ENCODE measurements around the gene RRAD.

RRAD gene

DNA sequence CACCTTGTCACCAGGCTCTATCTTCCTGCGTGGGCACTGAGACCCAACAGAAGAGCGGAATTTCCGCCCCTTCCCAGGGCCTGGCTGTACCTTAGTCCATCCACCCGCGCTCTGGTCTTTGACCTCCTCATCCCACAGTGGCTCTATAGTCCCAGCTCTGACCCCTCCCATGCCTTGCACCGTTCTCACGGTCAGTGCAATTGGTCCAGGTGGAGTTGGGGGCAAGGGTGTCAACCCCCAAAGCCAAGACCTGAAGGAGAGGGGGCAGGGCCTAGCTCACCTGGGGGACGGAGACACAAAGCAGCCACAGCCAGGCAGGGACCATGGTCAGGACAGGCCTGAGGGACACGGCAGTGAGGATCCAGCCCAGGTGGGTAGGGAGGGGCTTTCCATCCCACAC is 7.6 kb downstream of the RRAD start:
- no peak for DNase-seq (ENCODE audit: low spot score)

DNA sequence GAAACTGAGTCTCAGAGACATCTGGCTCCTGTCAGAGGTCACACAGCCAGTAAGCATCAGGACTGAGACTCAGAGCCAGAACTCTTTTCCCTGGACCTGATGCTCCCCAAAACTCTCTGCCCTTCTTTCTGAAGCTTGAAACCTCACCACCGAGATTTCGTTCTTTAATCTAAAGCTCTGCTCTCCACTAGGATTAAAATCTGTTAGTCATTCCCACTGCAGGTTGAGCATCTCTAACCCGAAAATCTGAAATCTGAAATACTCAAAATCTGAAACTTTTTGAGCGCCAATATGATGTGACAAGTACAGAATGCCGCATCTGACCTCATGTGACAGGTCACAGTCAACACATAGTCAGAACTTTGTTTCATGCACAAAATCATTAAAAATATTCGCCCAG is 8.8 kb downstream of the RRAD start:
- DNase-seq (ENCODE audit: low spot score), result no peak

DNA sequence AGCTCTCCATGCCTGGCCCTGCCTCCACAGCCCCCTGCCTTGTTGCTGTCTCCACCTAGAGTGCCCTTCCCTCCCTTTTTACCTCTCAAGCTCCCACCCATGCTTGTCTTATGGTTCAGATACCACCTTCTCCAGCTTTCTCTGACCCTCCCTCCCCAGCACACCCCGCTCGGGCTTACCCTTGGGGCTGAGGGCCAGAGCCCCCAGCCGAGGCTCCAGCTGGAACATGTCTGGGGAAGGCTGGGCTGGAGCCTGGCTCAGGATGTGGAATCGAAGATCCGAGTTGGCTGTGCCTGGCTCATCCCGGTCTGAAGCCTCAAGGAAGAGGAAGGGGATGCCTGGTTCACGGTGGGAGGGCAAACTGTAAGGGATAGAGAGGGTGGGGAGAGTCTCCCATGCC is 10.3 kb downstream of the RRAD start:
- no peak for DNase-seq (ENCODE audit: low spot score)

DNA sequence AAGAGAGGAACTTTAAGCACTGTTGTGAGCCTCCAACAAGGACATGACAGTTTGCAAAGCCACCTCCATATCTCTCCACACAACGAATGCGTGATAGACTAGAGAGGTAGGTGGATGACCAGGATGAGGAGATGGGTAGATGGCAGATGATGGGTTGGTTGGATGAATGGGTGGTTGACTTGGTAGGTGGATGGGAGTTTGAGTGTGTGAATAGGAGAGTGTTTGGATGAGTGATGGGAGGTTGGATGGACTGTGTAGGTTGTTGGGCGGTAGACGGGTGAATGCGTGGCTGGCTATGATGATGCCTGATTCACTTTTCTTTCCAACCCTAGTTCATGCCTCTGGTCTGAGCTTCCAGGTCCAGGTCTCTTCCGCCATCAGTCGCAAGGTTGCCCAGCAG is 10.8 kb downstream of the RRAD start:
- no peak for DNase-seq (ENCODE audit: low spot score)

DNA sequence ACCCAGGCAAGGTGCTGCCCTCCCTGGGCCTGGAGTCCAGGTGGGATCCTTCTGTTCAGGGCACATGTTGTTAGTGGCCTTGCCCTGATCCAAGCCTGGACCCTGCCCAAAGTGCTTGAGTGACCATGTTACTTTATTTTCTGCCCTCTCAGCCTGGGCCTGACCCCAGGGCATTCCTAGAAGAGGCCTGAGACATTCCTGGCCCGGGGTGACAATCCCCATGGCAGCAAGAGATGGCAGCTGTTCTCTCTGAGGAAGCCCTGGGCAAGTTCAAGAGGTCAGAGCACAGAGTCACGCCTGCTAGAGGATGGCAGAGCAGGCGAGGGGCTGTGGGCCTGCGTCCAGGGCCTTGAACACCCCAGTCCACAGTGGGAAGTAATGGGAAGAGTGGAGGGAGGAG is 11.6 kb downstream of the RRAD start:
- no peak for DNase-seq (ENCODE audit: low spot score)

DNA sequence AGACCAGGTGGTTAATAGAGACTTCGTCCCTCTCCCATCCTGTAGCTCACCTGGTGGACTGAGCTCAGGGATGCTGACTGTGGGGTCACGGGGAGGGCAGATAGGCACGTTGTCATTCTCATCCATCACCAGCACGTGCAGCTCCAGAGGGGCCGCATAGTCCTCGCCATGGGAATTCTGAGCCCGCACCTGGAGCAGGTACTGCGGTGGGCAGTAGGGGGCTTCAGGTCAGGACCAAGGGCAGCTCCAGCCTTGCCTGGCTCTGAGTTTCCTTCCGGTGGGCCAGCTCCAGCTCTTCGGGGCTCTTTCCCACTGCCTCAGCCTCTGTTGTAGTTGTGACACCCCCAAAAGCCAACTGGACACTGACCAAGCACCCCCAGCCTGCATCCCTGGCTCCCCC is 12.3 kb downstream of the RRAD start:
- no peak for DNase-seq (ENCODE audit: low spot score)

DNA sequence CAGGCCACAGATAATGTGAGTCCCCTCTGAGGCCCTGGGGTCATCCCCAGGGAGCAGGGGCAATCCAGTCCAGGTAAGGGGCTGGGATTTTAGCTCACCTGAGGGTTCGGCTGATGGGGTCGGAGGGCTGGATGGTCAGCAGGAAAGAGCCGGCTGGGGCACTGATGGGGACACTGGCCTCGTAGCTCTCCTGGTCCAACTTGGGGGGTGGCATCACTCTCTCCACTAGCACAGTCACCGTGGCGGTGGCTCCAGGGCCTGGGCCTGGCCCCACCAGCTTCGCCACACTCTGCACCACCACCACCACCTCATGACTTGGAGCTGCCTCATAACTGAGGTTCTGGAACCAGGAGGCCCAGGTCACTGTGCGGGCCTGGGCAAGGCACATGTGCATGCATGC is 13.5 kb downstream of the RRAD start:
- DNase-seq (ENCODE audit: low spot score), result no peak

DNA sequence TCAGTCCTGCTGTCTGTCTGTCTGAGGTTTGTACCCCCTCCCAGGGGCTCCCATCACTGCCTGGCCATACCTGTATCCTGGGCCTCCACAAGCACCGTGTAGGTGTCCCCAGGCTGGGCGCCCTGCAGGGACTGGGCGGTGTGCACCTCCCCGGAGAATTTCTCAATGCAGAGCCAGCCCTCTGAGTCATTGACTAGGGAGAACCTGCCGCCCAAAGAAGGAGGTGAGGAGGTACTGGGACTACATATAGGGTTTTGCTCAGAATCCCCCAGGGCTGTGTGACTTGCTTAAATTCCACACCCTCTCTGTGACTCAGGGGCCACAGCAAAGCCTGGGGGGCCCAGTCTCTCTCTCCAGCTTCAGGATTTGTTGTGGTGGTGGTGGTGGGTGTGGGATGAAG is 14.2 kb downstream of the RRAD start:
- no peak for DNase-seq (ENCODE audit: low spot score)

DNA sequence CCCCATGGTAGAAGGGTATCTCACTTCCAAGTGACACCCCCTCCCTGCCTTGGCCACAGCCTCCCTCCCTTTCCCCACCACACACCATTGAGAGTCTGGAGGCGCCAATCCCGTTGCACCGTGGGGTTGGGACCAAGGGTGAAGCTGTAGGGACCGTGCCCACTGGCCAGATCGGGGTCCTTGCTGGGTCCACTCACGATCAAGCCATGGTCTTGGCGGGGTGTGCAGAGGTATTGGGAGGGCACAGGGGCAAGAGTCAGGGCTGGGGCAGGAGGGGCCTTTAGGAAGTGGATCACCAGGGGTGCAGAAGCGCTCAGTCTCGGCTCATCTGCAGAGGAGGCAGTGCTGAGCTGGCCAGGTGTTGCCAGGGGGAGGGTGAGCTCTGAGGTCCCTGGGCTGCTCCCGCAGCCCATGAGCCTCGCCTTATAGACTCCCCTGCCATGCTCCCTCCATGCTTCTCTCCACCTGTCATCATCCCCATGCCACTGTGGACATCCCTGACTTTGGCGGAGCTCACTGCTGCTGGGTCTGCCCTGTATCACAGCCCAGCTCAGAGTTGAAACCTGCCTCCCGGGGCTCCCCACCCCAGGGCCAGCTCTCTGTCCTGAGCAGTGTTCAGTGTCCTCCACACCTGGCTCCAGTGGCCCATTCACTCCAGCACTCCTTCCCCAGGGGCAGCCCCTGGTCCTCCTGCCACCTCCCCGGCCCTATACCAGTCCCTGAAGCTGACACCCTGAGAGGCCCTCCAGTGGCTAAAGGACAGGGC is 15.0 kb downstream of the RRAD start:
- no peak for DNase-seq (ENCODE audit: low spot score)

DNA sequence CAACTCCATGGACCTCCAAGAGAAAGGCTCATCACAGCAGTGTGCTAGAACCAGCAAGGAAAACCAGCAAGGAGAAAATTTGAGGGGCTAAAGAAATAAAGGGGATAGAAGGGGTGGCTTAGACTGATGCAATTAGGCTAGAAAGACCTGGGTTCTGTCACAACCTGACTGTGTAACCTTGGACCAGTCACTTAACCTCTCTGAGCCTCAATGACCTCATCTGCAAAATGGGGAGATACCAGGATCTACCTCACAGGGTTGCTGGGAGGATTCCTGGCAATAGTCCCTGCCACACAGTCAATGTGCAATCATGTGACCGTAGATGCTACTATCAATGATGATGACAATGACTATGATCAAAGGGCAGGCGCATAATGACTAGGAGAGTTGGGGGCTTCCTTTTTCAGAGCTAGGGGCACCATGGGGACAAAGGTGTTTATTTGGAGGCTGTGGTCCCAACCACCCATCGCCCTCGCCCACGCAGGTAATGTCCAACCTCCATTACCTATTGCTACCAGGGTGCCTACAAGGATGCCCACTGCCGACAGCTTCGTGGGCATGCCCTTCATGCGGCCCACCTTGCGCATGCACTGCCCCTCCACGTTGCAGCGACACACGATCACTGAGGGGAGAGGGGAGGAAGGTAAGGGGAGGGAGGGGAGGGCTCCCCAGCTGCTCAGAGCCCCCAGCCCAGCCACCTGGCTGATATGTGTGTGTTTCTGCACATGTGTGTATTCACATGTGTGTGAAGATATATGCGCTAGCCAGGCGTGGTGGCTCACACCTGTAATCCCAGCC is 16.4 kb downstream of the RRAD start:
- no peak for DNase-seq (ENCODE audit: low spot score)

DNA sequence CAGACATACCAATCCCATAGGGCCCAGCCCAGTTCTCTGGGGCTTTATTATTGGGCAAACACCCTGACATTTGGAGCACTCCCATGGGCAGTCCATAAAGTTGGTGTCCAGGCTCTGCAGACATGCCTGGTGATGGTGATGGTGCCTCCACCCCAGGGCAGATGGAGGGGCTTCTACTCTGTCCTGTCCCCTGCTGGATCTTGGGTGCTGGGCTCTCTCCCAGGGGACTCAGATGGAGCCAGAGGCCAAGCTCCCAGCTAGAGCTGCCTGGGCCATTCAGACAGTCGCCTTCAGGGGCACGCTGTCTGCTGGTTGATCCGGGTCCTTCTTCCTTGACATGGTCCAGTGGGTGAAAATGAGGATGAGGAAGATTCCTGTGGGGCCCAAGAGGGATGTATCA is 17.2 kb downstream of the RRAD start:
- DNase-seq (ENCODE audit: low spot score), result no peak

DNA sequence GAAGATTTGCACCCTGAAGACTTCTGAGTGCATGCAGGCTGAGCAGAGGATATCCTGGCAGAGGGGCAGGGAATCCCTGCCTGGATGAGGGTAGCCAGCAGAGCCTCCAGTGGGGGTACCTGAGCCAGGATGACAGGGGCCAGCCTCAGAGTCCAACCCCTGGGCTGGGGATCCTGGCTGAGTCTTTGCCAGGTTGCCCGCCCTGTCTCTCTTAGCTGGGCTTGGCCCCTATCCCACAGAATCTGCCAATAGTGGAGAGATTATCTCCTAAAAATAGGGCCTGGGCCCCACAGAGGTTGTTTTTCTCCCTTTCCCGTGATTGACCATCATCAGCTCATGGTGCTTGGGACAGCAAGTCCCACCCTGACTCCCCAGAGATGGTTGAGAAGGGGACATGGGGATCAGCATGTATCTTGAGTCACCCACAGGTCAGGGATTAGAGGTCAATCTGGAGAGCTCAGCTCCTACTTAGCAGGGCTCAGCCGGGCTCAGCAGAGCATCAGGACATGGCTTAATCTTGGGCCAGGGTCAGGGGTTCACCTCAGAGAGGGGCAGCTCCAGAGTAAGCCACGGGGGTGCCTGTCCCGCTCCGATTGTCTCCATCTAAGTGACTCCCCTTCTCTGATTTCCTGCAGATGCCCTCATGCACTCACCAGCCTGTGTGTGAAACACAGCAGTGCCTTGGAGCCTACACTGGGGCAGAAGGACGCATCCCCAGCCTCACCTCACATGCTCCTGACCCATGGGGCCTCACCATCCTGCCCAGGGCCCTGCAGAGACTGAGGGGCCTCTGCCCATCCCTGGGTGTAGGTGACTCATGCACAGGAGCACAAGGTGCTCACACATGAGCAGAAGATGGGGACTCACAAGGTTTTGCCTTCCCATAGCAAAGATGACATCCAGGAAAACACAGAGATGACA is 18.2 kb downstream of the RRAD start:
- DNase-seq (ENCODE audit: low spot score), result no peak

DNA sequence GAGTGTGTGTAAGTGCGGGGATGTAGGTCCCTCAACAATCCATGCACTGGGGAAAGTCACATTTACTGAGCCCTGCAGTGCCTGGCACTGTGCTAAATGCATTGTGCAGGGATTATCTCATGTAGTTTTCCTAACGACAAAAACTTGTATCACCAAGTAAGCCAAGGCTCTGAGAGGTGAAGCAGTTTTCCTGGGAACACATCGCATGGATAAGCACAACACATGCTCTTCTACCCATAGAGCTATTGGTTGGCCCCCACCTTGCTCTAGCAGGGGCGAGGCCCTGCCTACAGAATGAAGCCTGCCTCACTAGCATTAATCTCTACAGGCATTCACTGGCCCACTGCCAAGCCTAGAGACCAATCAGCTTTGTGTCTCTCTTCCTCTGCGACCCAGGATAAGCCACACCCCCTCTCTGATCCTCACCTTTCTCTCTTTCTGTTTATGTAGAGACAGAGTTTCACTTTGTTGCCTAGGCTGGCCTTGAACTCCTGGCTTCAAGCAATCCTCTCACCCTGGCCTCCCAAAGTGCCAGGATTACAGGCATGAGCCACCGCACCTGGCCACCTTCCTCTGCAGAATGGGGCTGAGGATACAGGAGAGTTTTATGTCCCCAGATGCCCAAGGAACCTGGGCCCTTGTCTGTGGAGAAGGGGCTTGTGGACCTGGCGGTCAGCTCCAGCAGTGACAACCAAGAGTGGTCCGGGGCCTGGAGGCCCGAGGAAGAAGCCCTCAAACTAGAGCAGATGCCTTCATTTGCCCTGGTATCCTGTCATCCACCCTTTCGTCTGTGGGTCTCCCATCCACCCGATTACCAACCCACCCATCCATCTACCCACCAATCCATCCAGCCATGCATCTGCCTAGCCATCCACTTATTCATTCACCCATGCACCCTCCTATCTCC is 19.4 kb downstream of the RRAD start:
- DNase-seq (ENCODE audit: low spot score), result peak; percentile 77

DNA sequence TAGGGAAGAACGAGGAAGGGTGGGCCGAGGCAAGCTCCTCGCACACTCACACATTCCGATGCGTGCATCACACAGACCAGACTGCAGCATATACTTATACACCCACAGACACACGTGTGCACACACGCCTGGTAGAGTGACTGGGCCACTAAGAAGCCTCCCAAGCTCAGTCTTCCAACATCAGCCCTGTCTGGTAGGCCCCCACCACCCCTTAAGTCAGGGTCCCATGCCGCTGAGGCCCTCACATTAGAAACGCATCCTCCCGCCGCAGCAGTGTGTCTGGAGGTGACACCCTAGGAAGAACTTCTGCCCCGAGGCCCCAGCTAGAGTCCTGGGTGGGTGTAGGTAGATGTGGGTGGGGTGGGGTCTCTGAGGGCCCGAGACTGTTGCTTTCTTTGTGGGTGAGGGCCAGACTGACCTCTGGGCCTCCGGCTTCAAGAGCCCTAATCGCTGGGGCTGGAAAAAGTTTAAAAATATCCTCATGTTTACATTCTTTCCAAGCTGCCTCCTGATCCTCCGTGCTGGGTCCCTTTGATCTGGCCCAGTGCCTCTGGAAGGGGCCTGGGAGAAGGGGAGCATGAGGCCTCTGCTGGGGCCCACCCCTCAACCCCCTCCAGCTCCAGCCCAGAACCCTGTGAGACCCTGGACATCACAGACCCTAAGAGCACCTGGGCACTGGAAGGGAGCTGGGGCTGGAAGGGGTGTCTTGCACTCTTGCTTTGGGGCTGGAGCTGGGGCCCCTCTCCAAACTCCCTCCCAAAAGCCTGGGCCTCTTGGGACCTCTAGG is 20.3 kb downstream of the RRAD start:
- no peak for DNase-seq (ENCODE audit: low spot score)

DNA sequence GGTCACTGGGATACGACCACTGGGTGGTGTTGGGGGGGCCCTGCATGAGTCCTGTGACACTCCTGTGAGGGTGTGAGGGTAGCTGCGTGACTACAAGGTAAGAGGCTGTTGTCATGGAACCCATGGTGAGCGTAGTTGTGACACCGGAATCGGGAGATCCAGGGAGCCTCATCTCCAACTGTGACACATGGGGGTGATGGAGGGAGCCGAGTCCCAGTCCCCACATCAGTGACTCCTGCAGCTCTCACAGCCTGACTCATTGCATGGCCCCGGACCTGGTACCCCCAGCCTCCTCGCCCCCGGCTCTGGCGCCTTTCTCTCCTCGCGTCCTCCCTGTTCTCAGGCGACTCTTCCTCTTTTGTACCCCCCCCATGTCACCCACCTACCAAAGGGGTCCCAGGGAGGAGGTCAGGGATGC is 20.9 kb downstream of the RRAD start:
- no peak for DNase-seq (ENCODE audit: low spot score)

DNA sequence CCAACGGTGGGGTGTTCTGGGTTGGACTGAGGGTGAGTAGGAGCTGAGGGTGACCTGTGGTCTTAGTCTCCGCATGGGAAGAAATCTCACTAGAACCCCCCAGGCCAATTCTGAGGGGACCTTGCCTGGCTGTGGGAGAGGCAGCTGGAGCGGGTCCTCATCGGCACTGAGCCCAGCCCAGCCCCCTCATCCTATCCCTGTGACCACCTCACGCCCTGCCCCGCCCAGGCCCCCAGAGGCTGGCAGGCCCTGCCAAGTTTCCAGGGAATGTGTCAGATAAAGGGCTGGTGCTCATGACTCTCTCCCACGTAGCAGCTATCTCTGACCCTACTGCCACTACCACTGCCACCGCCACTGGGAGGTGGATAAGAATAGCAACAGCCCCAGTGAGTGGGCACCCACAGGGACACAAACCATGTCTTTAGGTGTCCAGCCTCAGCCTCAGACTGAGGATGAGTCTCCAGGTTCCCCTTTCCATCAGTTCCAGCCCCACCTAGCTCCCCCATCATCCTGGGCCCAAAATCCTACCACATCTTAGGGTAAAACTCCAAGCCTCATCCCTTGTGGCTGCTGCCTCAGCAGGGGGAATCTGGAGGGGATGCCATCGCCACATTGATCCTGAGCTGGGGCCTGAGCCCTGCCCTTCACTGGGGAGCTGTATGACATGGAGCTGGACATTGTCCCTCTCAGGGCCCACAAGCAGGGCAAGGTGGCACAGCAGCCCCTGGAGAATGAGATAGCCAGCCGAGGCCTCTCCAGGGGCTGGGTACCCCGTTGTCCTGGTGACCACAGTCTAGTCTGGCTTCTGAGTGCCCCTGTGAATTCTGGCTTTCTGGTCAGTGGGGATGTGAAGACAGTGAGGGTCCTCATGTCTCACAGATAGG is 21.5 kb downstream of the RRAD start:
- no peak for DNase-seq (ENCODE audit: low spot score)

DNA sequence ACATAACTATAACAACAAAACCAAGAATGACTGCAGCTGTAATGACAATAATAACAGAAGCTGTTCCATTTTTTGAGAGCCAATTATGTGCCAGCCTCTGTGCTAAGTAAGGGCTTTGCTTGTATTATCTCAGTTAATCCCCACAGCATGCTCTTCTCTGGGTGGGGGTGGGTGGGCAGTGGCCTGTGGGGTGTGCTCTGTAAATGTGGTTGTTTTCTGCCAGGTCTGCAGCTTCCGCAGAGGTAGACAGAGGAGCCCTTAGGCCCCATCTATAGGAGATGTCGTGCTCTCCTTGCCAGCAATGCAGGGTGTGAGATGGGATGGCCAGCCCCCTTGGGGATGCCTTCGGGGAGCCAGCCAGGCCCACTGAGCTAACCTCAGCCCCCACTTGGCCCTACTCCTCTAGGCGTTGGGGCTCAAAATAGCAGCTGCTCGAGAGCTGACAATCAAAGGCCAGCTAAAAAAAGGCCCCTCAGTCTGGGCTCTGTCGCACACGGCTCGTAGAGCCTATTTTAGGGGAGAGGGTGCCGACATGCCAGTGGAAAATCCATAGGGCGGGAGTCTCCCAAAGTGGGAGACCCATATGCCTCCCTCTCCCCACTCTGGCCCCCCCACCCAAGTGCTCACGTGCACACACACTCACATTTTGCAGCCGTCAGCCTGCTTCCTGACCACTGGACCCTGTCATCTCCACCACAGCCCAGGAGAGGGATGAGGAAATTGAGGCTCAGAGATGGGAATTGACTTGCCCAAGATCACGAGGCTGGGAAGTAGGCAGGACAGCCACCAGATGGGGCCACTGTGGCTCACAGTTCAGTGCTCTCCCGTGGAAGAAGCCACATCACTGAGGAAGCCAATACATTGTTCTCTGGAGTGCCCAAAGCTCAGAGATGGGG is 22.4 kb downstream of the RRAD start:
- no peak for DNase-seq (ENCODE audit: low spot score)

DNA sequence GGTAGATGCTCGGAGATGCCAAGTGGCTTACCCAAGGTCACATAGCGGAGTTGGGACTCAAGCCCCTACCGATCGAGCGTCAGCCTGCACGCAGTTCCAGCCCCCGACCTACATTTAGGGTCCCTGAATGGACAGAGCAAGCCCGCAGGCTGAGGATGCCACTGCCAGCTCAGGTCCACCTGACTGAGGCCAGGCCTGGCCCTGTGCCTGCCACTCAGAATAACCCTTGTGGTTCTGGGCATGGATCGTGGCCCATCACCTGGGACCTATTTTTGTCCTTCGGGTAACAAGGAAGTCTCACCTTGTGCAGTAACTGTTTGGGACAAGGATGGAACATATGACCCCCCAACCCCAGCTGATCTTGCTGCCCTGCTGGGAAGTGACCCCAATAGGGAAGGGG is 23.7 kb downstream of the RRAD start:
- DNase-seq (ENCODE audit: low spot score), result no peak
